SIG-M5 treated with dmso at 0.1 percent for 504 hours (cell line): Measurements from ENCODE around the gene DNAJC6.
"Not testable (repeated sequence)": the region's sequence is repeated elsewhere in the genome, so short reads cannot be mapped to it uniquely, and the experiment has no call there.

ENCODE experiments used
- DNase-seq: peaks from one replicate; lab custom pipeline; 2025; ENCODE audit not compliant: unreplicated experiment; lab: John Stamatoyannopoulos, UW

The DNAJC6 gene

DNA sequence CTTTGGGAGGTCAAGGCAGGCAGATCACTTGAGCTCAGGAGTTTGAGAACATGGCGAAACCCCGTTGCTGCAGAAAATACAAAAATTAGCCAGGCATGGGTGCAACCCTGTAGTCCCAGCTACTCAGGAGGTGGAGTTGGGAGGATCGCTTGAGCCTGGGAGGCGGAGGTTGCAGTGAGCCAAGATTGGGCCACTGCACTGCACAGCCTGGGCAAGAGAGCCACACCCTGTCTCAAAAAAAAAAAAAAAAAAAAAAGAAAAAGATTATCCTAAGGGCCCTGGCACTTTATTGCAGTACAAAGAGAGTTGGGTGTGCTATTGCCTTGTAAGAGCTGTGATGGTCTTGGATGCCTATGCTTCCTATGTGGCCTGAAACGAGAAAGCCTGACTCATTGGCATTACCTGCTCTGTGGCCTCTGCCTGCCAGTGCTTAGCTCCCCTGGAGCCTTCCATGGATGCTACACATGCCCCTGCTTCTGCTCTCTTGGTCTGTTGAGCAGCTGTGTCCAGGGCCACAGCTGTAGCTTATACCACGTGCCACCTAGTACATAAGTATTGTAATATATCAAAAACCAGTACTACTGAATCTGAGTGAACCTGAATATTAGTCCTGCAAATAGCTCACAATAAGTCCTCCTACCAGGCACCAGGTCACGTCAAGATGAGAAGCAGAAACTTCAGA is 45.8 kb downstream of the DNAJC6 start:
- DNase-seq, result no peak

DNA sequence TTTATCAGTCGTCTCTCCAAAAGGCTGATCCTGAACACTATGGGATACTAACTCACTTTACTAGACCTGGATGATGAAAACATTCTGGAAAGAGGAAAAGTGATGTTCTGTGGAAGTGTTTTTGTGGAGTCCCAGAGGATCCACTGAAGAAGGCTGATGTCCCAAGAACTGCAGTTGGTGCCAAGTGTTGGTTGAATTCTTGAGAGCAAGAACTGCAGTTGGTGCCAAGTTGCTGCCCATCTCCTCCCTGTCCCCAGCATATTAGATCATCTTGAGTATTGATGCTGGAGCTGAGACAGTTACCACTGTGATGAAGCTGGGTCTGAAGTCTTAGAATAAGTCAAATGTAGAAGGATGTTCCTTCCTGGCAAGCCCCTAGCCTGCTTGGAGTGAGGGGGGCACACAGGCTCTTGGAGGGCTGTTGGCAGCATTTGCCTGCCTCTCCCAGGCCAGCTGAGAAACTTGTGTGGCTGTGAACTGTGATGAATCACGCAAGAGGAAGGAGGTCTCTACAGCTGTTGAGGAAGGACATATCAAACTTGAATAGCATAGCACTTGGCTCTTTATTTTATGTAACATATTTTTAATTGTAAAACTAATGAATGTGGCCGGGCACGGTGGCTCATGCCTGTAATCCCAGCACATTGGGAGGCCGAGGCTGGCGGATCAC is 48.1 kb downstream of the DNAJC6 start:
- no peak for DNase-seq

DNA sequence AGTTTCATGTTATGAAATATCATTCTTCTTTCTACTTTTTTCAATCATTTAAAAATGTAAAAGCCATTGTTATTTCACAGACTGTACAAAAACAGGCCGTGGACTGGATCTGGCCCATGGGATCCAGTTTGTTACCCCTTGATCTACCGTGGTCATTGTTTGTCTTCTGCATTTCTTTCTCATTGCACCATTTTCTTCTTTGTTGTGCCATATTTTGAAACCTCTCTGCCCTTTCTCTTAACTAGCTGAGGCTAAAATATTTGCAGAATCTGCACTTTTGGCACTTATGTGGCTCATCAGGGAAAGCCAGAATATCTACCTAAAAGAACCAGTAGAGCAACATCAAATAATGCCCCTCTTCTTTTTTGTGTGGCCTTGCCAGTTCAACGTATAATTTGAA is 50.5 kb downstream of the DNAJC6 start:
- no peak for DNase-seq

DNA sequence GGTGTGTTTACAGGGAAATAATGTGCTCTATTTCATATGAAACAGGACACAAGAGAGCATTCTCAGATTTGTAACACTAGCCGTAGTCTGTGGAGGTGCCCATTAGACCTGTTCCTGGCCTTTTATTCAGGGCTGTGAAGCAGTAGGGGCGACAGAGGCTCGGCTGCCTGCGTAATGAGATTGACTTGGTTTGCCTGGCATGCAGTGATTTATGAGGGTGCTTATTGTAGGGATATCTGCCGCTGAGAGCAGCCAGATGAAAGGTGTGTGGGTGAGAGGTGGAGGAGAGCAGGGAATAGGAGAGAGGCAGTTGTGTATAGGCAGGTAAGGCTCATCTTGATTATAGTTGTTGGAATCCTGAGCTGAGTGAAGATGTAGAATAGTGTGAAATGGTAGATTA is 51.3 kb downstream of the DNAJC6 start:
- no peak for DNase-seq

DNA sequence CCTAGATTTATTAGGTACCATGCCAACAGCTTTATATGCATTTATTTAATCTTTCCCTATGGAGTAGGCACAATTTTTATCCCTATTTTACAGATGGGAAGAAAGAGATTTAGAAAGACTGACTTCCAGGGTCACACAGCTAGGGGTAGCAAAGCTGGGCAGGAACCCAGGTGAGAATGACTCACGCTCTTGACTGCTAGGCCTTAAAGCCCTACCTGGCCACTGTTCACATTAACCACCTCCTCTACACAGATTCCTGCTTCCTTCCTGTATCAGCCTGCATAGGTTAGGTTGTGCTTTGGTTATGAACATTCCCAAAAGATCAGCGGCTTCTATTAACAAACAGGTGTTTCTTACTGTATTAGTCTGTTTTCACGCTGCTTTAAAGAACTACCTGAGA is 53.2 kb downstream of the DNAJC6 start:
- no peak for DNase-seq

- no peak for DNase-seq
These were observed 54.1 kb downstream of the DNAJC6 start for GRCh38 chr1:65363484-65363883.

- no peak for DNase-seq
These were observed 59.1 kb downstream of the DNAJC6 start for GRCh38 chr1:65368403-65368802.

GRCh38 chr1:65371544-65371943 is 62.2 kb downstream of the DNAJC6 start:
- no peak for DNase-seq

- DNase-seq, result no peak
These were observed 63.2 kb downstream of the DNAJC6 start for GRCh38 chr1:65372557-65372956.

DNA sequence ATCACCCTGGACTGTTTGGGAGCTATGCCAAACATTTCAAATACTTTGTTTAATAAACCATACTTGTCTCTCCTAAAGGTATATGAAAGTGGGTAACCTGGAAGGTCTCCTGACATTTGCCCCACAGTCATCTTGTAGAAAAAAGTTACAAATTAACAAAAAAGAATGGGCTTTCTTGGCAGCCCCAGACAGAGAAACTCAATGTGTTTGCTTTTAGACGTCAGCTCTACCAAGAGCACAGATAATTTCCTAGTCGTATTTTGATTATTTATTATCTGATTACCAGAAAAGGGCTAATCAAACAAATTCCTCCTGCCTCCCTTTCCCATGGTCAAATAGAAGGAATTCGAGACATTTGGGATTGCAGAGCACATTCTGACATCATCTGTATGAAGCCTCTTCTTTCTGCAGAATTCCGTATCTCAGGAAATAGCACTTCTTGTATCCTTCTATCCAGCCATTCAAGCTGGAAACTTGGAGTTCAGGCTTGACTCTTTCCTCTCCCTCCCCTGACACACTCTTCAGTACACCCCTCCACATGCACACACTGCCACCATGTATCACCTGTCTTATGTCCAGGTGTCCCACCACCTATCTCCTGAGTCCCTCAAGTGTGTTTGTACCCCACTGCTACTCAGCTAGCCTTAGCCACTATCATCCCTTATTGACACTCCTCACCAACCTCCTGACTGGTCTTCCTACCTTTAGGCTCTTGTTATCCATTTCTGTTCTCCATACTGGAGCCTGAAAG is 68.3 kb downstream of the DNAJC6 start:
- DNase-seq, result no peak

- DNase-seq, result no peak
These were observed 69.1 kb downstream of the DNAJC6 start for GRCh38 chr1:65378247-65378946.

GRCh38 chr1:65384426-65384825 is 75.1 kb downstream of the DNAJC6 start:
- not testable (repeated sequence) for DNase-seq

DNA sequence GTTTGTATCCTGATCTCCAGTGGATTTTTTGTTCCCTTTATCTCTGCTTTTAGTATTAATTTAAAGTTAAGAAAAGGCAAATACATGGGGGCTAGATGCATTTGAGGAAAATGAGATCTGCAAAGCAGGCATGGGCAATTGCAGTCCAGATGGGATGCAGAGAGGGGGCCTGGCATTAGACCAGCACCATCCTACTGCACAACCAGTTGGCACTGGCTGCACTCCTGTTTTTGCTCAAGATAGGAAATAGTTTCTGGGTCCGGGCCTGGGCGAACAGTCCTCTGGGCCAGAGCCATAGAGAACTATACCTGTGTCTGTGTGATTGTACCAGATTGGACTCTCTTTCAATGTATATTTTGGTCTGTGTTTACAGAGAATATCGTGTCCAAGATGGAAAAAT is 77.1 kb downstream of the DNAJC6 start:
- DNase-seq, result no peak

DNA sequence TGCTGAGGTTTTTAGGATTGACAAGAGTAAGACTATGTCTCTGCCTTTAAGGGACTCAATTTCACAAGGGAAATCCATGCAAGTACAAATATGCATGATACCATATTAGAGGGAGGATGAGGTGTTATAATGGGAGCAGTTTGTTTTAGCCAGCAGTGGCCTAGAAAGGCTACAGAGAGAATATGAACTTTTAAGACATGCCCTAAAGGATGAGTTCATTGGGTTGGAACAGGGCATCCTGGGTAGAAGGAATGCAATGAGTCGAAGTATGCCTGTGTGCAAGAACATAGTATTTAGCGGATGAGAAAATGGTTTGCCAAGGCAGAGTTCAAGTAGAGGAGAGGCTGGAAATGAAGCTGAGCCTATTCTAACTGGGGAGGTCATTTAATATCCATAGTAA is 78.5 kb downstream of the DNAJC6 start:
- no peak for DNase-seq

DNA sequence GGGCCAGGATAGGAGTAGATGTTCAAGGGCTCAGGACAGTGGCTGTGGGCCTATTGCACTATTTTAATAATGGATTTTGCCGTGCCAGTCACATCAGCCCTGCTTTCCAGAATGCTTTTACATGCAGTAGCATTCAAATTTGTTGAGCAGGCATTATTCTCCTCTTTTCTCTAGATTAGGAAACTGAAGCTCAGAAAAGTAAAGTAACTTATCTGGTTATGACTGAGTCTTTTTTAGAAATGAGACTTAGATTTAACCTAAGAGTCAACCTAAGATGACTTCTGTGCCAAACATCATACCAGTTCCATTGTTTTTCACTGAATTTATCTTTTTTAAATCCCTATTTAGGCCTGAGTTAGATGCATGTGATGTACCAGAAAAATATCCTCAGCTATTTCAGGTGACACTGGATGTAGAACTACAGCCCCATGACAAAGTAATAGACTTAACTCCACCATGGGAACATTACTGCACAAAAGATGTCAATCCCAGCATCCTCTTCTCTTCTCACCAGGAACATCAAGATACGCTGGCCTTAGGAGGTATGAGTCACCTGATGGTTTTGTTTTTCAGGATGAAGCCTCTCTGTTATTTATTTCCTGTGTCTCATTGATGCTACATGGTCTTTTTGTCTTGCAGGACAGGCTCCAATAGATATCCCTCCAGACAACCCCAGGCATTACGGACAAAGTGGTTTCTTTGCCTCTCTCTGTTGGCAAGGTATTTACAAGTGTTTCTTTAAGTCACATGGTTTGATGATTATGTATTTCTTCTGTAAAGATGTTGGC is 79.8 kb downstream of the DNAJC6 start:
- DNase-seq, result no peak

DNA sequence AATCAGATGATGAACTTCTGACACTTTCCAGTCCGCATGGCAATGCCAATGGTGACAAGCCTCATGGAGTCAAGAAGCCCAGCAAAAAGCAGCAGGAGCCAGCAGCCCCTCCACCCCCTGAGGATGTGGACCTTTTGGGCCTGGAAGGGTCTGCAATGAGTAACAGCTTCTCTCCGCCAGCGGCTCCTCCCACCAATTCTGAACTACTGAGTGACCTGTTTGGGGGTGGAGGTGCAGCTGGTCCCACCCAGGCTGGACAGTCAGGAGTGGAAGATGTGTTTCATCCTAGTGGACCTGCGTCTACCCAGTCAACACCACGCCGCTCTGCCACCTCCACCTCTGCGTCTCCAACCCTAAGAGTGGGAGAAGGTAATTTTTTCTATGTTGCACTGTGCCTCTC is 83.2 kb downstream of the DNAJC6 start:
- no peak for DNase-seq

DNA sequence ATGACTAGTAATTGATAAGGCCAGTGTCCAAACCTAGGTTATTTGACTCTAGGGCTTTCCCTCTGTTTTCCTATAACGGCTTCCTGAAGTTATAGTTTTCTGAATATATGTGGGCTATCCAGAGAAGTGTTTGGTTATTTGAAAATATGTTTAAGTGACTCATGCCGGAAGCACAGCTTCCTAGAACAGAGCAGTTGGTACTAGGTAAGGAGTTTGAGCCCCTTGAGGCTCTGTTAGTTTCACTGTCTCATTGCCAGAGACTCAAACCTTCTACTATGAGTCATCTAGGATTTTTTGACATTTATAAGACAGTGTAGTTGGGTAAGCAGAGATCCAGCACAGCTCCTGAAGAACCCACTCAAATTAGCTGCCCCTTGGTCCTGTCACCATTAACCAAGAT is 84.0 kb downstream of the DNAJC6 start:
- no peak for DNase-seq

GRCh38 chr1:65393928-65394327 is 84.6 kb downstream of the DNAJC6 start:
- no peak for DNase-seq

- DNase-seq, result no peak
These were observed 86.7 kb downstream of the DNAJC6 start for GRCh38 chr1:65395887-65396612.

GRCh38 chr1:65398083-65398482 is 88.7 kb downstream of the DNAJC6 start:
- no peak for DNase-seq
